Panc1 (cell line): ENCODE measurements around the gene BTBD9. TPM values are rescaled to one million over a fixed set of nuclear protein-coding genes. Genes with fewer than 3 reads are reported as not detected.

Experiments used
- ATAC-seq: fragments of 200-7000 bp; cut with Tn5 transposase; 2 replicates; pipeline ENCODE4 v1.9.1; 2020; ENCODE audit warnings: mild to moderate bottlenecking, moderate library complexity
- BruUV-seq: library from RNA; stranded (reverse); fragments of 400-500 nt; replicated peaks from 2 replicates; lab custom pipeline; 2021; lab: Mats Ljungman, UMichigan
- CTCF ChIA-PET: fragments of 300-600 bp; sonication (Branson Sonifier 250); formaldehyde crosslinking; loops from one replicate; lab custom pipeline; 2022; ENCODE audit warnings: antibody characterized with exemption; lab: Charles Lee
- POLR2A ChIA-PET: fragments of 300-600 bp; sonication (Branson Sonifier 250); formaldehyde crosslinking; loops from one replicate; lab custom pipeline; 2022; ENCODE audit warnings: antibody characterized with exemption; lab: Charles Lee
- DNase-seq: peaks from one replicate; pipeline ENCODE4 v3.0.0-alpha.2; 2010; ENCODE audit warnings: low read depth, low spot score
- H3K27ac ChIP-seq: 2 replicates; pipeline ENCODE4 v1.5.1; 2011; ENCODE audit warnings: mild to moderate bottlenecking, low read length, inconsistent platforms
- H3K27me3 ChIP-seq: fragments of 200-500 bp; sonication (Bioruptor generic); 2 replicates; pipeline ENCODE4 v1.6.0; 2014; ENCODE audit warnings: low read length, inconsistent platforms; ENCODE audit not compliant: control insufficient read depth, insufficient read depth
- H3K36me3 ChIP-seq: fragments of 200-500 bp; sonication (Bioruptor generic); 2 replicates; pipeline ENCODE4 v1.5.1; 2014; ENCODE audit warnings: inconsistent platforms, mild to moderate bottlenecking, low read length, moderate library complexity; ENCODE audit not compliant: control insufficient read depth, insufficient read depth
- H3K4me1 ChIP-seq: 2 replicates; pipeline ENCODE4 v1.5.1; 2011; ENCODE audit warnings: inconsistent platforms, mild to moderate bottlenecking, low read length, moderate library complexity; ENCODE audit not compliant: control insufficient read depth, insufficient read depth
- H3K4me3 ChIP-seq, 2 experiments: 2 replicates each; pipeline ENCODE4 v1.5.1; 2011 to 2012; ENCODE audit warnings: low read depth in 2 of 2, low read length in 2 of 2, mild to moderate bottlenecking in 2 of 2, inconsistent platforms in 1 of 2, moderate library complexity in 1 of 2
- H3K9me3 ChIP-seq: fragments of 200-500 bp; sonication (Bioruptor generic); 2 replicates; pipeline ENCODE4 v1.5.1; 2014; ENCODE audit warnings: low read depth, mild to moderate bottlenecking, inconsistent platforms, low read length, moderate library complexity; ENCODE audit not compliant: control insufficient read depth, insufficient read depth
- POLR2AphosphoS5 ChIP-seq: IDR thresholded peaks from 2 replicates; pipeline ENCODE4 v1.6.1; 2012; ENCODE audit warnings: mild to moderate bottlenecking, low read depth, low read length, moderate library complexity
- SIN3A ChIP-seq: IDR thresholded peaks from 2 replicates; pipeline ENCODE4 v1.6.1; 2012; ENCODE audit warnings: low read depth, mild to moderate bottlenecking, low read length, moderate library complexity, borderline replicate concordance; ENCODE audit not compliant: insufficient read depth
- TCF7L2 ChIP-seq: IDR thresholded peaks from 2 replicates; pipeline ENCODE4 v1.6.1; 2011; ENCODE audit warnings: mild to moderate bottlenecking, low read depth, low read length, inconsistent platforms
- in situ Hi-C: cut with HindIII; loops from 2 replicates; pipeline ENCODE4 v1.10.0; 2016; ENCODE audit warnings: low sequenced_read_pairs, low pct_unique_long_range_greater_than_20kb
- intact Hi-C: fragments of 100-400 bp; cut with micrococcal nuclease; formaldehyde crosslinking; loops from one replicate; pipeline ENCODE4 v1.10.0; 2022; ENCODE audit not compliant: unreplicated experiment
- total RNA-seq: library from RNA; stranded (reverse); gene quantifications from one replicate; pipeline ENCODE4 v1.2.1, GENCODE V29; 2021; ENCODE audit not compliant: unreplicated experiment
- TF ChIP-seq, protein P1 (sequence below), 2 experiments: IDR thresholded peaks; 2 replicates each; pipeline ENCODE4 v1.6.1; 2011 to 2012; ENCODE audit warnings: low read depth in 2 of 2, control low read depth in 1 of 2, low read length in 1 of 2, mild to moderate bottlenecking in 1 of 2, moderate library complexity in 1 of 2; ENCODE audit not compliant: insufficient read depth in 1 of 2
- TF ChIP-seq, protein P2 (sequence below): fragments of 450-650 bp; IDR thresholded peaks from 2 replicates; pipeline ENCODE4 v1.5.1; 2017; ENCODE audit warnings: mild to moderate bottlenecking

BTBD9 gene
- total RNA-seq, 1 experiment from 2014 or later = 12.8 TPM

DNA sequence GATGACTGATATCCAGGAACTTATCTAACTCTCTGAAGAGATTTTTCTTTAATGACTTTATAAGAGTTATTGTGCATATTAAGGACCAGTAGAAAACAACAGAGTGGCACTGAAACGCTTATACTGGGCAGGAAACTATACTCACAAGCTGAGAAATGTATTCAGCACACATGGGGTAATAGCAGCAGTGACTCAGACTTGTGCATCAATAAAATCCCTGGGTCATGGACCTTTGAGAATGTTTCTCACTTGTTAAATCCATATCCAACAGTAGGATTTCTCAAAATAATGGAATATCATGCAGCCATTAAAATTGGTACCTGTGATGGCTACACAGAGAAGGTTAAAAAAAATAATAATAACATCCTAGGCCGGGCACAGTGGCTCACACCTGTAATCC lies 219.5 kb downstream of the BTBD9 start:
- Histone ChIP-seq H3K27me3 (no peaks in the 10 kb centered on the region), H3K4me1 (no peaks in the 10 kb centered on the region), H3K9me3 (no peaks in the 10 kb centered on the region), H3K4me3 (no peak overlapping the region), H3K27ac (no peak overlapping the region), H3K36me3 (no peaks in the 10 kb centered on the region)
- ChIA-PET CTCF (no interaction called here), POLR2A (no interaction called here)
- BruUV-seq = no TSS peak
- TF ChIP-seq TCF7L2 = no peak
- TF ChIP-seq, protein P1, sequence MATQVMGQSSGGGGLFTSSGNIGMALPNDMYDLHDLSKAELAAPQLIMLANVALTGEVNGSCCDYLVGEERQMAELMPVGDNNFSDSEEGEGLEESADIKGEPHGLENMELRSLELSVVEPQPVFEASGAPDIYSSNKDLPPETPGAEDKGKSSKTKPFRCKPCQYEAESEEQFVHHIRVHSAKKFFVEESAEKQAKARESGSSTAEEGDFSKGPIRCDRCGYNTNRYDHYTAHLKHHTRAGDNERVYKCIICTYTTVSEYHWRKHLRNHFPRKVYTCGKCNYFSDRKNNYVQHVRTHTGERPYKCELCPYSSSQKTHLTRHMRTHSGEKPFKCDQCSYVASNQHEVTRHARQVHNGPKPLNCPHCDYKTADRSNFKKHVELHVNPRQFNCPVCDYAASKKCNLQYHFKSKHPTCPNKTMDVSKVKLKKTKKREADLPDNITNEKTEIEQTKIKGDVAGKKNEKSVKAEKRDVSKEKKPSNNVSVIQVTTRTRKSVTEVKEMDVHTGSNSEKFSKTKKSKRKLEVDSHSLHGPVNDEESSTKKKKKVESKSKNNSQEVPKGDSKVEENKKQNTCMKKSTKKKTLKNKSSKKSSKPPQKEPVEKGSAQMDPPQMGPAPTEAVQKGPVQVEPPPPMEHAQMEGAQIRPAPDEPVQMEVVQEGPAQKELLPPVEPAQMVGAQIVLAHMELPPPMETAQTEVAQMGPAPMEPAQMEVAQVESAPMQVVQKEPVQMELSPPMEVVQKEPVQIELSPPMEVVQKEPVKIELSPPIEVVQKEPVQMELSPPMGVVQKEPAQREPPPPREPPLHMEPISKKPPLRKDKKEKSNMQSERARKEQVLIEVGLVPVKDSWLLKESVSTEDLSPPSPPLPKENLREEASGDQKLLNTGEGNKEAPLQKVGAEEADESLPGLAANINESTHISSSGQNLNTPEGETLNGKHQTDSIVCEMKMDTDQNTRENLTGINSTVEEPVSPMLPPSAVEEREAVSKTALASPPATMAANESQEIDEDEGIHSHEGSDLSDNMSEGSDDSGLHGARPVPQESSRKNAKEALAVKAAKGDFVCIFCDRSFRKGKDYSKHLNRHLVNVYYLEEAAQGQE (IDR thresholded peaks at IDR 0.05; ENCODE audit: insufficient read depth in 1 of 2, low read depth in 2 of 2, low read length in 1 of 2) = no peak
- TF ChIP-seq SIN3A = no peak
- no peak for TF ChIP-seq POLR2AphosphoS5
- TF ChIP-seq, protein P2, sequence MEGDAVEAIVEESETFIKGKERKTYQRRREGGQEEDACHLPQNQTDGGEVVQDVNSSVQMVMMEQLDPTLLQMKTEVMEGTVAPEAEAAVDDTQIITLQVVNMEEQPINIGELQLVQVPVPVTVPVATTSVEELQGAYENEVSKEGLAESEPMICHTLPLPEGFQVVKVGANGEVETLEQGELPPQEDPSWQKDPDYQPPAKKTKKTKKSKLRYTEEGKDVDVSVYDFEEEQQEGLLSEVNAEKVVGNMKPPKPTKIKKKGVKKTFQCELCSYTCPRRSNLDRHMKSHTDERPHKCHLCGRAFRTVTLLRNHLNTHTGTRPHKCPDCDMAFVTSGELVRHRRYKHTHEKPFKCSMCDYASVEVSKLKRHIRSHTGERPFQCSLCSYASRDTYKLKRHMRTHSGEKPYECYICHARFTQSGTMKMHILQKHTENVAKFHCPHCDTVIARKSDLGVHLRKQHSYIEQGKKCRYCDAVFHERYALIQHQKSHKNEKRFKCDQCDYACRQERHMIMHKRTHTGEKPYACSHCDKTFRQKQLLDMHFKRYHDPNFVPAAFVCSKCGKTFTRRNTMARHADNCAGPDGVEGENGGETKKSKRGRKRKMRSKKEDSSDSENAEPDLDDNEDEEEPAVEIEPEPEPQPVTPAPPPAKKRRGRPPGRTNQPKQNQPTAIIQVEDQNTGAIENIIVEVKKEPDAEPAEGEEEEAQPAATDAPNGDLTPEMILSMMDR = no peak
- ATAC-seq (no peak), DNase-seq (no peak)
- in situ Hi-C loops (no loop called here), intact Hi-C loops (no loop called here)

DNA sequence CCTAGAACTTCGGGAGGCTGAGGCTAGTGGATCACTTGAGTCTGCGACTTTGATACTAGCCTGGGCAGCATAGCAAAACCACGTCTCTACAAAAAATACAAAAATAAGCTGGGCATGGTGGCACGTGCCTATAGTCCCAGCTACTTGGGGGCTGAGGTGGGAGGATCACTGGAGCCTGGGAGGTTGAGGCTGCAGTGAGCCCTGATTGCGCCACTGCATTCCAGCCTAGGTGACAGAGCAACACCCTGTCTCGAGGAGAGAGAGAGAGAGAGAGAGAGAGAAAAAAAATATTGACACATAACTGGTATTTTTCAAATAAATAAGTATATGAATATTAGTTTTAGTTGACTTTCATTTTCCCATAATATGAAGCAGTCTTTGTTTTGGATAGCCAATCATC lies 222.2 kb downstream of the BTBD9 start:
- intact Hi-C loops (no loop called here), in situ Hi-C loops (no loop called here)
- TF ChIP-seq, protein P2 = no peak
- ChIA-PET CTCF (no interaction called here), POLR2A (no interaction called here)
- no peak for ATAC-seq
- H3K27ac ChIP-seq = no peak overlapping the region
- no peaks in the 10 kb centered on the region for H3K36me3 ChIP-seq
- H3K9me3 ChIP-seq = no peaks in the 10 kb centered on the region
- no peaks in the 10 kb centered on the region for H3K27me3 ChIP-seq
- no peaks in the 10 kb centered on the region for H3K4me1 ChIP-seq
- no TSS peak for BruUV-seq
- H3K4me3 ChIP-seq = no peak overlapping the region
- no peak for DNase-seq
